SU-DHL-6 (cell line): ENCODE data around the gene HTR4.

ENCODE experiments used
- EZH2phosphoT487 ChIP-seq: fragments of 200-600 bp; sonication (generic), shearing (Covaris generic); conservative IDR thresholded peaks from 2 replicates; pipeline ENCODE4 v1.6.1; 2018; ENCODE audit warnings: mild to moderate bottlenecking, antibody characterized with exemption, low read length, moderate library complexity, mixed read lengths
- TF ChIP-seq, protein P1 (sequence below): fragments of 200-600 bp; sonication (generic); IDR thresholded peaks from one replicate; pipeline ENCODE4 v1.5.1; 2017; ENCODE audit warnings: antibody characterized with exemption, mild to moderate bottlenecking, low read length, moderate library complexity; ENCODE audit not compliant: insufficient read depth, poor library complexity, severe bottlenecking

- TF ChIP-seq, protein P1, sequence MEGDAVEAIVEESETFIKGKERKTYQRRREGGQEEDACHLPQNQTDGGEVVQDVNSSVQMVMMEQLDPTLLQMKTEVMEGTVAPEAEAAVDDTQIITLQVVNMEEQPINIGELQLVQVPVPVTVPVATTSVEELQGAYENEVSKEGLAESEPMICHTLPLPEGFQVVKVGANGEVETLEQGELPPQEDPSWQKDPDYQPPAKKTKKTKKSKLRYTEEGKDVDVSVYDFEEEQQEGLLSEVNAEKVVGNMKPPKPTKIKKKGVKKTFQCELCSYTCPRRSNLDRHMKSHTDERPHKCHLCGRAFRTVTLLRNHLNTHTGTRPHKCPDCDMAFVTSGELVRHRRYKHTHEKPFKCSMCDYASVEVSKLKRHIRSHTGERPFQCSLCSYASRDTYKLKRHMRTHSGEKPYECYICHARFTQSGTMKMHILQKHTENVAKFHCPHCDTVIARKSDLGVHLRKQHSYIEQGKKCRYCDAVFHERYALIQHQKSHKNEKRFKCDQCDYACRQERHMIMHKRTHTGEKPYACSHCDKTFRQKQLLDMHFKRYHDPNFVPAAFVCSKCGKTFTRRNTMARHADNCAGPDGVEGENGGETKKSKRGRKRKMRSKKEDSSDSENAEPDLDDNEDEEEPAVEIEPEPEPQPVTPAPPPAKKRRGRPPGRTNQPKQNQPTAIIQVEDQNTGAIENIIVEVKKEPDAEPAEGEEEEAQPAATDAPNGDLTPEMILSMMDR, result no peak
- TF ChIP-seq EZH2phosphoT487, result no peak
Observed at GRCh38 chr5:148509893-148510292, 144.4 kb downstream of the HTR4 start.
